ENCODE measurements around the gene BCL11B. TPM values are rescaled to one million over a fixed set of nuclear protein-coding genes. Genes with fewer than 3 reads are reported as not detected.
A peak's percentile ranks its signal among the peaks of the same experiment; 100 is the strongest.

Gene BCL11B
- total and polyA plus RNA-seq, 2 donors, result 15.1 to 55.5 TPM

DNA sequence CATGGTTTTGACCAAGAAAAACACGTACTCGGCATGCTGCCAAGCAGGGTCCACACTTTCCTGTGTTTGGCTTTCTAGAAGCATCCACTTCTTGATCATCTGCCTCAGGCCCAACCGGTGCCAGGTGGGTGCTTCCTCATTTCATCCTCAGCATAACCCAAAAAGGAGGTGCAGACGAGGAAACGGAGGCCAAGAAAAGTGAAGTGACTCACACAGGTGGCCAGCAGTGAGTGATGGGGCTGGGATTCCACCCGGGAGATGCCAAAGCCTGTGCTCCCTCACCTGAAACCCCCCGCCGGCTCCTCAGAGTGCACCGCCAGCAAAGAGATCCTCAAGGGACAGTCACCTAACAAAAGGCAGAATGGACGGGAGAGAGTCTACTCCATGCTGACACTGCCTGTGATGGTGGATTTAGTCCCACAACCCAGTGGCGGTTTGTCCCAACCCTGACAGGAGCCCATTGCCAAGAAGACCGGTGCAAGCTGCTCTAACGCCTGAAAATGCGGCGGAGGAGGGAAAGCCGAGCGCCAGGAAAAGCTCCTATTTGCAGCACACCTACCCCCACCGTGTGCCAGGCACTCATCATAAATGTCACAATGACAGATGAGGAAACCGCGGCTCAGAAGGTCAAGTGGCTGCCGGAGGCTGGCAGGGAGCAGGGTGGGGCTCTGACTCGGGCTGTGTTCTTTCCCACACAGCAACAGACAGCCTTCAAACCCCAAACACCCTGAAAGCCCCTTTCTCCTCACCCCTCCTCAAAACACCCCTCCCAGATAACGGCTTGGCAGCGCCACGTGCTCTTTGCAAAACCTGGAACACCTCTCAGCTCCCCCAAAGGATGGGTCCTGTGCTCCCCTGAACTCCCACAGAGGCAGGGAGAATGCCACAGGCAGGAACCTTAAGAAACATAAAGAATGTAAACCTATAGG lies 18.8 kb downstream of the BCL11B start:
- peaks cover 0 to 4% of the 10 kb centered on the region in 2 donors for H3K9me3 ChIP-seq (ENCODE audit: control insufficient read depth in 2 of 2, insufficient read depth in 1 of 2, low read length in 1 of 2)
- 62% methylated on average over 25 of the region's 25 CpGs for WGBS
- H3K36me3 ChIP-seq (ENCODE audit: control insufficient read depth in 2 of 2, insufficient read depth in 2 of 2, low read length in 1 of 2), result peaks cover 82 to 100% of the 10 kb centered on the region in 2 donors
- DNase-seq (ENCODE audit: low read depth in 6 of 9, low spot score in 9 of 9), result peak in 2 of 9 donors; percentile 44 to 63
- peak overlapping the region; percentile 53 to 69 for H3K27ac ChIP-seq (ENCODE audit: low read depth in 1 of 2, low read length in 1 of 2)
- peaks cover 0 to 2% of the 10 kb centered on the region in 2 donors for H3K27me3 ChIP-seq (ENCODE audit: control insufficient read depth in 2 of 2, insufficient read depth in 1 of 2, low read length in 1 of 2)
- no peak overlapping the region for H3K4me3 ChIP-seq (ENCODE audit: low read length in 2 of 2)
- H3K4me1 ChIP-seq (ENCODE audit: control insufficient read depth in 2 of 2, insufficient read depth in 2 of 2, low read length in 2 of 2), result peaks cover 28 to 92% of the 10 kb centered on the region in 2 donors

DNA sequence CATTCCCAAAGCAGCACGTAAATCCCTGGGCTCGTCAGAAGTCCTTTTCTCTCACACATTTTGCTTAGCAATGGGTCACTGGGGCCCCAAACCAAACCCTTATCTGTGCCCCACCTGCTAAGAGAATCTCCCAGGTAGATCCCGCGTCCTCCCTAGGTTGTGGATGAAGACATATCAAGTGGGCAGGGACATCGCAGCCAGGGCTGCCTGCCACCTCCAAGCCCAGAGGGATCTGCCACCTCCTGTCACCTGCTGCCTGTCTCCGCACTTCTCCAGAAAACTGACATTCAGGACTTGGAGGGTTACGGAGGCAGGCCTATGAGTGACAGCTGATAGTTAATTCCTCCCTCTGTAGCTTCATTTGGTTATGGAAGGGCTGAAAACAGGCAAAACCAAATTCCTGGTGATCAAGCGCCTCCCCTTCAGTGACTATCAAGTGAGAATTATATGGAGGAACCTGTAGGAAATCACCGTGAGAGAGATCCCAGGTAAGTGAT lies 19.5 kb downstream of the BCL11B start:
- no peak for DNase-seq (ENCODE audit: low read depth in 6 of 9, low spot score in 9 of 9)
- Histone ChIP-seq H3K4me1 (ENCODE audit: control insufficient read depth in 2 of 2, insufficient read depth in 2 of 2, low read length in 2 of 2) (peaks cover 27 to 92% of the 10 kb centered on the region in 2 donors), H3K9me3 (ENCODE audit: control insufficient read depth in 2 of 2, insufficient read depth in 1 of 2, low read length in 1 of 2) (peaks cover 0 to 4% of the 10 kb centered on the region in 2 donors), H3K4me3 (ENCODE audit: low read length in 2 of 2) (no peak overlapping the region), H3K27me3 (ENCODE audit: control insufficient read depth in 2 of 2, insufficient read depth in 1 of 2, low read length in 1 of 2) (peaks cover 0 to 6% of the 10 kb centered on the region in 2 donors), H3K27ac (ENCODE audit: low read depth in 1 of 2, low read length in 1 of 2) (peak overlapping the region; percentile 36 to 62), H3K36me3 (ENCODE audit: control insufficient read depth in 2 of 2, insufficient read depth in 2 of 2, low read length in 1 of 2) (peaks cover 82 to 100% of the 10 kb centered on the region in 2 donors)
- WGBS, result 80% methylated on average over 9 of the region's 9 CpGs

DNA sequence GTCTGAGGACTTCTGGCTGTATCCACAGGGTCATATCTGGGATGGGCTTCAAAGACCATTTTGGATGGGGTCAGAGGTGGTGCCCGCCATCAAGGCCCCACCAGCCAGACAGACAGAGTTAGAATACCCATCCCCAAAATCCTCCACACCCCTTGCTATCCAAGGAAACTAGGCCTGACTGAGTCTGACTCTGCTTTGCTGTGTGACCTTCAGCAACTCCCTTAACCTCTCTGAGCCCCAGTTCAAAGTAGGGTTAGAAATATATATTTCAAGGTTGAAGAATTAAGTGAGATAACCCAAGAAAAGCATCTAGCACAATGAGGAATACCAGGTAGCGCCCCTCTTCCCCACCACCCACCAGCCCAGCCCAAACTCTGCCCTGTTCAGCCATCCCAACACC lies 20.3 kb downstream of the BCL11B start:
- peak overlapping the region; percentile 37 to 62 for H3K27ac ChIP-seq (ENCODE audit: low read depth in 1 of 2, low read length in 1 of 2)
- peaks cover 27 to 92% of the 10 kb centered on the region in 2 donors for H3K4me1 ChIP-seq (ENCODE audit: control insufficient read depth in 2 of 2, insufficient read depth in 2 of 2, low read length in 2 of 2)

DNA sequence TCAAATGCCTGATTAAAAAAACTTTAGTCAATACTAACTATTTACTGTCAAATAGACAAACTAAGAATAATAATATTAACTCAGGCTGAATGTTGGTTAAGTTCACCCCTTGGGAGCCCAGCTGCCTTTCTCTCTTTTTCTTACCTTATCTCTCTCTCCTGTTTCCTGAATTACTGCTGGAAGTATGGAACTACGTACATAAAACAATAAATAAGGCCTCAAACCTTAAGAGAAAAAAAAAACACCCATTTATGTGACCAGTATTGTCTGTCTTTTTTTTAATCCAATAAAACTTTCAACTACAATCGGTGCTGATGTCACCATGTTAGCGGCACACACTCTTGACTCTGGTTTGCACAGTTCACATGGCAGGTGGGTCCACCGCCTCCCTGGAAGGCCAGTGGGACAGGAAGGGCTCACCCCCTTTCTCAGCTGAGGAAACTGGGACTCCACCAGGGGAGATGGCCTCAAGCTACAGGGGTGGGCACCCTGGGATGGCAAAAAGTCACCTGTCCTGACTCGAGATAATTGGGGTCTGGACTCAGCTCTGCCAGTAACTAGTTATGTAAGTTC lies 21.3 kb downstream of the BCL11B start:
- WGBS, result 82% methylated on average over 5 of the region's 5 CpGs
- Histone ChIP-seq H3K27me3 (ENCODE audit: control insufficient read depth in 2 of 2, insufficient read depth in 1 of 2, low read length in 1 of 2) (peaks cover 0 to 15% of the 10 kb centered on the region in 2 donors), H3K36me3 (ENCODE audit: control insufficient read depth in 2 of 2, insufficient read depth in 2 of 2, low read length in 1 of 2) (peaks cover 82 to 100% of the 10 kb centered on the region in 2 donors), H3K4me3 (ENCODE audit: low read length in 2 of 2) (no peak overlapping the region), H3K4me1 (ENCODE audit: control insufficient read depth in 2 of 2, insufficient read depth in 2 of 2, low read length in 2 of 2) (peaks cover 23 to 92% of the 10 kb centered on the region in 2 donors), H3K27ac (ENCODE audit: low read depth in 1 of 2, low read length in 1 of 2) (peak overlapping the region; percentile 41 to 64), H3K9me3 (ENCODE audit: control insufficient read depth in 2 of 2, insufficient read depth in 1 of 2, low read length in 1 of 2) (peaks cover 0 to 3% of the 10 kb centered on the region in 2 donors)
- no peak for DNase-seq (ENCODE audit: low read depth in 6 of 9, low spot score in 9 of 9)

More for the DNA sequence above, 20.3 kb downstream of the BCL11B start:
- Histone ChIP-seq H3K4me3 (ENCODE audit: low read length in 2 of 2) (no peak overlapping the region), H3K9me3 (ENCODE audit: control insufficient read depth in 2 of 2, insufficient read depth in 1 of 2, low read length in 1 of 2) (peaks cover 0 to 4% of the 10 kb centered on the region in 2 donors), H3K36me3 (ENCODE audit: control insufficient read depth in 2 of 2, insufficient read depth in 2 of 2, low read length in 1 of 2) (peaks cover 82 to 100% of the 10 kb centered on the region in 2 donors), H3K27me3 (ENCODE audit: control insufficient read depth in 2 of 2, insufficient read depth in 1 of 2, low read length in 1 of 2) (peaks cover 0 to 8% of the 10 kb centered on the region in 2 donors)
- WGBS, result 97% methylated on average over 2 of the region's 2 CpGs
- no peak for DNase-seq (ENCODE audit: low read depth in 6 of 9, low spot score in 9 of 9)

DNA sequence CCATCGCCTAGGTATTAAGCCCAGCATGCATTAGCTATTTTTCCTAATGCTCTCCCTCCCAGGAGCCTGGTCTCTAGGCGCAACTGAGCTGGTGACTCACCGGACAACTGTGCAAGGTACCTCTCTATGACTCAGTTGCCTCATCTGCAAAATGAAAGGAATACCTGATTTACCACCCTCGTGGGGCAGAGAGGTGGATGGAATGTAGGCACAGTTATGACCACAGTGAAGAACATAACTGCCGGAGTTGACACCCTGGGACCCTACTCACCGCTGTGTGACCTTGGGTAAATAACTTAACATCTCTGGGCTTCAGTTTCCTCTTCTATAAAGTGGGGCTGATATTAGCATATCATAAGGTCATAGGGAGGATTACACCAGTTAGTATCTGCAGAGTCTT lies 22.6 kb downstream of the BCL11B start:
- DNase-seq (ENCODE audit: low read depth in 6 of 9, low spot score in 9 of 9), result no peak
- 91% methylated on average over 6 of the region's 6 CpGs for WGBS
- Histone ChIP-seq H3K27me3 (ENCODE audit: control insufficient read depth in 2 of 2, insufficient read depth in 1 of 2, low read length in 1 of 2) (peaks cover 0 to 15% of the 10 kb centered on the region in 2 donors), H3K27ac (ENCODE audit: low read depth in 1 of 2, low read length in 1 of 2) (peak overlapping the region; percentile 25 to 37), H3K36me3 (ENCODE audit: control insufficient read depth in 2 of 2, insufficient read depth in 2 of 2, low read length in 1 of 2) (peaks cover 78 to 100% of the 10 kb centered on the region in 2 donors), H3K4me1 (ENCODE audit: control insufficient read depth in 2 of 2, insufficient read depth in 2 of 2, low read length in 2 of 2) (peaks cover 23 to 97% of the 10 kb centered on the region in 2 donors), H3K4me3 (ENCODE audit: low read length in 2 of 2) (no peak overlapping the region), H3K9me3 (ENCODE audit: control insufficient read depth in 2 of 2, insufficient read depth in 1 of 2, low read length in 1 of 2) (no peaks in the 10 kb centered on the region)

DNA sequence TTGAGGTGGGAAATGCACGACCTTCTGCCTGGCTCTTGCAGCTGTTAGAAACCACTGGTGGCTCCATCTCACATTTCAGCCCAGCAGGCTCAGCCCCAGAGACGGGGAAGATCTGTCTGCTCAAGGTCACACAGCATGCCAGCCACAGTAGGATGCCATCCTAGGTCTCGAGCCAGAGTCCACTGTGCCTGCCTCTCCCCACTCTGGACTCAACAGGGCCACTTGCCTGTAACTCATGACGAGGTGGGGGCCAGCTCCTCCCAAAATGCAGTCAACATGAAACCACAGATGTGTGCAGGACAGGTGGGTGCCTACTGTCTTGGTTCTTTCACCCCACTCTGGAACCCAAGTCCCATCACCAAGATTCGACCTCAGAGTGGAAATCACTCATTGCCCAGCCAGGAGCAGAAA lies 23.2 kb downstream of the BCL11B start:
- no peak for DNase-seq (ENCODE audit: low read depth in 6 of 9, low spot score in 9 of 9)
- peak overlapping the region; percentile 47 to 53 for H3K27ac ChIP-seq (ENCODE audit: low read depth in 1 of 2, low read length in 1 of 2)
- no peaks in the 10 kb centered on the region for H3K9me3 ChIP-seq (ENCODE audit: control insufficient read depth in 2 of 2, insufficient read depth in 1 of 2, low read length in 1 of 2)
- peaks cover 17 to 96% of the 10 kb centered on the region in 2 donors for H3K4me1 ChIP-seq (ENCODE audit: control insufficient read depth in 2 of 2, insufficient read depth in 2 of 2, low read length in 2 of 2)
- H3K36me3 ChIP-seq (ENCODE audit: control insufficient read depth in 2 of 2, insufficient read depth in 2 of 2, low read length in 1 of 2), result peaks cover 75 to 100% of the 10 kb centered on the region in 2 donors
- no peak overlapping the region for H3K4me3 ChIP-seq (ENCODE audit: low read length in 2 of 2)
- peaks cover 0 to 15% of the 10 kb centered on the region in 2 donors for H3K27me3 ChIP-seq (ENCODE audit: control insufficient read depth in 2 of 2, insufficient read depth in 1 of 2, low read length in 1 of 2)
- 68% methylated on average over 5 of the region's 5 CpGs for WGBS

DNA sequence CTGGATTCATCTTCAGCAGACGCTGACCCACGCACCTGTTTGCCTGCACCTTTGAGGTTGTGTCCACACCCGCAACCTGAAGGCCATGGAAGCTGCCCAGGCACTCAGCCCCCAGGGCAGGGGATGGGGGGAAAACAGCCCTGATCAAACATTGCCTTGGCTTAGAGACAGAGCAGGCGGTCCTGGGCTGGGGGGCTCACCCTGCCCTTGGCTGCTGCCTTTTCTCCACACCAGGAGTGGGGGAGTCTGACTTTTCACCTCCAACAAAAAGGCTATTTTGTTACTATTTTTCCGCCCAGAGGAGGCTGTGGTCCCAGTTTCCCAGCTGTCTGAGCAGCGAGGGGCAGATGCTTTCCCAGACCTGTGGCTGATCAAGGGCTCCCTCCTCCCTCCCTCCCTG lies 24.2 kb downstream of the BCL11B start:
- peak overlapping the region; percentile 55 for H3K27ac ChIP-seq (ENCODE audit: low read depth in 1 of 2, low read length in 1 of 2)
- H3K27me3 ChIP-seq (ENCODE audit: control insufficient read depth in 2 of 2, insufficient read depth in 1 of 2, low read length in 1 of 2), result peaks cover 0 to 15% of the 10 kb centered on the region in 2 donors
- DNase-seq (ENCODE audit: low read depth in 6 of 9, low spot score in 9 of 9), result no peak
- H3K36me3 ChIP-seq (ENCODE audit: control insufficient read depth in 2 of 2, insufficient read depth in 2 of 2, low read length in 1 of 2), result peaks cover 68 to 100% of the 10 kb centered on the region in 2 donors
- H3K4me3 ChIP-seq (ENCODE audit: low read length in 2 of 2), result no peak overlapping the region
- 91% methylated on average over 6 of the region's 6 CpGs for WGBS
- H3K4me1 ChIP-seq (ENCODE audit: control insufficient read depth in 2 of 2, insufficient read depth in 2 of 2, low read length in 2 of 2), result peaks cover 18 to 96% of the 10 kb centered on the region in 2 donors
- no peaks in the 10 kb centered on the region for H3K9me3 ChIP-seq (ENCODE audit: control insufficient read depth in 2 of 2, insufficient read depth in 1 of 2, low read length in 1 of 2)

DNA sequence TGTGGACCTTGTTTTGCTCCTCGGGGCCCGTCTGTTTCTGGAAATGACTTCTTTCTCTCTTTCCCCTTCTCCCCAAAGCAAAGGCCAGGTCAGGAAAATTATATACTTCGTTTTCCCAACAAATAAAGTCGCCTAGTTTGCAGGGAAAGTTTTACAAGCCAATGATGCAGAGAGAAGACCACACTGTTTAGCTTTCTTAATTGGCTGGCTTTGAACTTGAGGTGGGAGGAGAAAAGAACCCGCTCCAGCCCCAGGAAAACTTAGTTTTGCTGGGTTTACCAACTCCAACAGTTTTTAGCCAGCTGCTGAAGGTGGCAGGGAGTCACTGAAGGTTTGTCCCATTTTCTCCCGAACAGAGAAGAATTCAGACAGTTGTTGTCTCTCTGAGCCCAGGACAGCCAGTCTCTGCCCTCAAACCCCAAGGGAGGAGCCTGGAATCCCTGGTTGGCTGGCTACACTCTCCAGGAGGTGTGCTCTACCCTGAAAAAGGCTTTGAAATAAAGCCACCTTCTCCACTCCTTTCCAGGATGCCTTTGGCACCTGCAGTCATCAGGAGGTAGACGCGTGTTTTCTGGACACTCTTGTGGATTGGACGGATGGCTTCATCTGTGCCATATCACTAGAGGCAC lies 24.8 kb downstream of the BCL11B start:
- 79% methylated on average over 9 of the region's 9 CpGs for WGBS
- no peak for DNase-seq (ENCODE audit: low read depth in 6 of 9, low spot score in 9 of 9)
- peaks cover 22 to 96% of the 10 kb centered on the region in 2 donors for H3K4me1 ChIP-seq (ENCODE audit: control insufficient read depth in 2 of 2, insufficient read depth in 2 of 2, low read length in 2 of 2)
- H3K36me3 ChIP-seq (ENCODE audit: control insufficient read depth in 2 of 2, insufficient read depth in 2 of 2, low read length in 1 of 2), result peaks cover 69 to 100% of the 10 kb centered on the region in 2 donors
- H3K27ac ChIP-seq (ENCODE audit: low read depth in 1 of 2, low read length in 1 of 2), result peak overlapping the region; percentile 63 to 66
- H3K4me3 ChIP-seq (ENCODE audit: low read length in 2 of 2), result no peak overlapping the region
- peaks cover 0 to 15% of the 10 kb centered on the region in 2 donors for H3K27me3 ChIP-seq (ENCODE audit: control insufficient read depth in 2 of 2, insufficient read depth in 1 of 2, low read length in 1 of 2)
- no peaks in the 10 kb centered on the region for H3K9me3 ChIP-seq (ENCODE audit: control insufficient read depth in 2 of 2, insufficient read depth in 1 of 2, low read length in 1 of 2)

All from thymus (tissue), 11 donors.